HEK293 (cell line): ENCODE measurements around the gene WDR20.

Experiments used
- CTCF ChIA-PET: fragments of 350-600 bp; formaldehyde crosslinking; extraction: SDS; loops from one replicate; lab custom pipeline; 2021; ENCODE audit warnings: antibody characterized with exemption; lab: Yijun Ruan, JAX
- POLR2A ChIA-PET: fragments of 300-600 bp; formaldehyde crosslinking; extraction: SDS; loops from one replicate; lab custom pipeline; 2020; ENCODE audit warnings: antibody characterized with exemption, inconsistent platforms; lab: Yijun Ruan, JAX
- H3K27ac ChIP-seq: fragments of 200-500 bp; sonication (Bioruptor generic); 2 replicates; pipeline ENCODE4 v1.5.1; 2014; ENCODE audit warnings: low read depth, low read length, control low read depth, inconsistent platforms; ENCODE audit errors: extremely low read depth
- H3K36me3 ChIP-seq, 2 experiments: fragments of 200-500 bp in 1 of 2; sonication (Bioruptor generic) in 1 of 2; 1 replicate in 1 of 2; 2 replicates in 1 of 2; pipeline ENCODE4 v1.5.1; 2014 to 2017; ENCODE audit warnings: inconsistent platforms in 2 of 2, low read length in 2 of 2; ENCODE audit not compliant: control insufficient read depth in 2 of 2, insufficient read depth in 1 of 2
- H3K4me1 ChIP-seq: fragments of 200-500 bp; sonication (Bioruptor generic); 2 replicates; pipeline ENCODE4 v1.5.1; 2014; ENCODE audit warnings: mild to moderate bottlenecking, low read length, inconsistent platforms; ENCODE audit not compliant: control insufficient read depth, insufficient read depth
- H3K4me3 ChIP-seq: 2 replicates; pipeline ENCODE4 v1.5.1; 2011; ENCODE audit warnings: low read depth, mild to moderate bottlenecking, control low read depth, low read length, moderate library complexity
- H3K9me3 ChIP-seq: fragments of 200-500 bp; sonication (Bioruptor generic); 2 replicates; pipeline ENCODE4 v1.5.1; 2014; ENCODE audit warnings: low read depth, low read length, inconsistent platforms; ENCODE audit not compliant: control insufficient read depth, insufficient read depth
- GLIS1 ChIP-seq: fragments of 450-650 bp; formaldehyde crosslinking; IDR thresholded peaks from 2 replicates; pipeline ENCODE4 v1.5.1; 2016; ENCODE audit warnings: missing biosample characterization, missing genetic modification characterization
- IKZF3 ChIP-seq: fragments of 450-650 bp; IDR thresholded peaks from 2 replicates; pipeline ENCODE4 v1.5.0; 2018; ENCODE audit warnings: missing biosample characterization, mild to moderate bottlenecking, missing genetic modification characterization, moderate library complexity
- SALL2 ChIP-seq: fragments of 450-650 bp; formaldehyde crosslinking; IDR thresholded peaks from 2 replicates; pipeline ENCODE4 v1.5.0; 2017; ENCODE audit warnings: missing biosample characterization, mild to moderate bottlenecking, missing genetic modification characterization, borderline replicate concordance
- ZBTB10 ChIP-seq: fragments of 450-650 bp; formaldehyde crosslinking; IDR thresholded peaks from 2 replicates; pipeline ENCODE4 v1.5.1; 2016; ENCODE audit warnings: missing biosample characterization, missing genetic modification characterization
- ZBTB11 ChIP-seq: fragments of 450-650 bp; formaldehyde crosslinking; conservative IDR thresholded peaks from 2 replicates; pipeline ENCODE4 v1.5.1; 2016; ENCODE audit warnings: low read depth, missing biosample characterization, missing genetic modification characterization
- ZBTB6 ChIP-seq: fragments of 450-650 bp; formaldehyde crosslinking; IDR thresholded peaks from 2 replicates; pipeline ENCODE4 v1.5.1; 2017; ENCODE audit warnings: missing biosample characterization, missing genetic modification characterization
- ZFP37 ChIP-seq: fragments of 450-650 bp; formaldehyde crosslinking; IDR thresholded peaks from 2 replicates; pipeline ENCODE4 v1.5.1; 2016; ENCODE audit warnings: missing biosample characterization, missing genetic modification characterization
- ZNF138 ChIP-seq: fragments of 450-650 bp; formaldehyde crosslinking; IDR thresholded peaks from 2 replicates; pipeline ENCODE4 v1.5.1; 2016; ENCODE audit warnings: missing biosample characterization, missing genetic modification characterization, borderline replicate concordance
- ZNF221 ChIP-seq: fragments of 450-650 bp; formaldehyde crosslinking; IDR thresholded peaks from 2 replicates; pipeline ENCODE4 v1.5.1; 2017; ENCODE audit warnings: missing biosample characterization, missing genetic modification characterization, borderline replicate concordance
- ZNF223 ChIP-seq: fragments of 450-650 bp; formaldehyde crosslinking; IDR thresholded peaks from 2 replicates; pipeline ENCODE4 v1.5.1; 2016; ENCODE audit warnings: missing biosample characterization, missing genetic modification characterization
- ZNF248 ChIP-seq: fragments of 450-650 bp; formaldehyde crosslinking; IDR thresholded peaks from 2 replicates; pipeline ENCODE4 v1.5.1; 2017; ENCODE audit warnings: missing biosample characterization, missing genetic modification characterization
- ZNF302 ChIP-seq: fragments of 450-650 bp; formaldehyde crosslinking; IDR thresholded peaks from 2 replicates; pipeline ENCODE4 v1.5.1; 2016; ENCODE audit warnings: missing biosample characterization, missing genetic modification characterization, low read depth
- ZNF324 ChIP-seq: fragments of 450-650 bp; formaldehyde crosslinking; IDR thresholded peaks from 2 replicates; pipeline ENCODE4 v1.5.1; 2016; ENCODE audit warnings: missing biosample characterization, missing genetic modification characterization
- ZNF398 ChIP-seq: fragments of 450-650 bp; formaldehyde crosslinking; IDR thresholded peaks from 2 replicates; pipeline ENCODE4 v1.5.1; 2017; ENCODE audit warnings: missing biosample characterization, missing genetic modification characterization
- ZNF473 ChIP-seq: fragments of 450-650 bp; formaldehyde crosslinking; IDR thresholded peaks from 2 replicates; pipeline ENCODE4 v1.5.1; 2017; ENCODE audit warnings: missing biosample characterization, missing genetic modification characterization
- ZNF48 ChIP-seq: fragments of 450-650 bp; formaldehyde crosslinking; IDR thresholded peaks from 2 replicates; pipeline ENCODE4 v1.5.1; 2016; ENCODE audit warnings: missing biosample characterization, missing genetic modification characterization
- ZNF621 ChIP-seq: fragments of 450-650 bp; formaldehyde crosslinking; IDR thresholded peaks from 2 replicates; pipeline ENCODE4 v1.5.1; 2017; ENCODE audit warnings: missing biosample characterization, missing genetic modification characterization
- TF ChIP-seq, protein P1 (sequence below): fragments of 450-650 bp; formaldehyde crosslinking; IDR thresholded peaks from 2 replicates; pipeline ENCODE4 v1.5.1; 2017; ENCODE audit warnings: missing biosample characterization, mild to moderate bottlenecking, missing genetic modification characterization, moderate library complexity
- TF ChIP-seq, protein P2 (sequence below): IDR thresholded peaks from 2 replicates; pipeline ENCODE4 v1.6.1; 2011; ENCODE audit warnings: mild to moderate bottlenecking, low read depth, low read length, borderline replicate concordance
- TF ChIP-seq, protein P3 (sequence below): fragments of 450-650 bp; formaldehyde crosslinking; IDR thresholded peaks from 2 replicates; pipeline ENCODE4 v1.5.1; 2016; ENCODE audit warnings: missing biosample characterization, missing genetic modification characterization, low read depth

WDR20 gene

DNA sequence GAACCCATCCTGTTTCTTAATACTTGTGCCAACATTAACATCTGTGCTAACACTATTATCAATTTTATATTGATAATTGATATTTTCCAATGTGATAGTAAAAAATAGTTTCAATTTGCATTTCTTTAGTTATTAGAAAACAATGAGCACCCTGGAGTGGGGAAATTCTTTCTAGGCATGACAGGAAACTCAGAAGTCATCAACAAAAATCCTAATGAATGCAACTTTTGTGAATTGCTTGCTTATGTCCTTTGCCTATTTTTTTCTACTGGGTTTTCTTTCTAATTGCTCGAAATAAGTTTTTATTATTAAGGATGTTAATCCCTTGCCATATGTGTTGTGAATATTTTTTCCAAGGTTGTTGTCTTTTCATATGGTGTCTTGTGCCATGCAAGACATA is 18.1 kb upstream of the WDR20 start:
- H3K4me1 ChIP-seq = peaks cover 9% of the 10 kb centered on the region; the same call in 1 of the 2 replicates
- H3K27ac ChIP-seq = no peak overlapping the region
- H3K4me3 ChIP-seq = no peak overlapping the region
- ChIA-PET POLR2A (no interaction called here), CTCF (no interaction called here)
- no peaks in the 10 kb centered on the region; a peak in 1 of 3 replicates for H3K36me3 ChIP-seq
- TF ChIP-seq ZNF621 (no peak), SALL2 (tag by site-specific recombination) (no peak), ZNF302 (no peak), ZFP37 (tag by site-specific recombination) (no peak), ZNF48 (tag by site-specific recombination) (no peak), ZNF398 (tag by site-specific recombination) (no peak), GLIS1 (tag by site-specific recombination) (no peak), IKZF3 (no peak), ZNF248 (tag by site-specific recombination) (no peak), ZNF138 (tag by site-specific recombination) (no peak), ZNF473 (tag by site-specific recombination) (no peak), ZNF223 (tag by site-specific recombination) (no peak), ZBTB6 (no peak)
- TF ChIP-seq, protein P1, sequence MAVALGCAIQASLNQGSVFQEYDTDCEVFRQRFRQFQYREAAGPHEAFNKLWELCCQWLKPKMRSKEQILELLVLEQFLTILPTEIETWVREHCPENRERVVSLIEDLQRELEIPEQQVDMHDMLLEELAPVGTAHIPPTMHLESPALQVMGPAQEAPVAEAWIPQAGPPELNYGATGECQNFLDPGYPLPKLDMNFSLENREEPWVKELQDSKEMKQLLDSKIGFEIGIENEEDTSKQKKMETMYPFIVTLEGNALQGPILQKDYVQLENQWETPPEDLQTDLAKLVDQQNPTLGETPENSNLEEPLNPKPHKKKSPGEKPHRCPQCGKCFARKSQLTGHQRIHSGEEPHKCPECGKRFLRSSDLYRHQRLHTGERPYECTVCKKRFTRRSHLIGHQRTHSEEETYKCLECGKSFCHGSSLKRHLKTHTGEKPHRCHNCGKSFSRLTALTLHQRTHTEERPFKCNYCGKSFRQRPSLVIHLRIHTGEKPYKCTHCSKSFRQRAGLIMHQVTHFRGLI (tag by site-specific recombination) = no peak
- TF ChIP-seq, protein P2, sequence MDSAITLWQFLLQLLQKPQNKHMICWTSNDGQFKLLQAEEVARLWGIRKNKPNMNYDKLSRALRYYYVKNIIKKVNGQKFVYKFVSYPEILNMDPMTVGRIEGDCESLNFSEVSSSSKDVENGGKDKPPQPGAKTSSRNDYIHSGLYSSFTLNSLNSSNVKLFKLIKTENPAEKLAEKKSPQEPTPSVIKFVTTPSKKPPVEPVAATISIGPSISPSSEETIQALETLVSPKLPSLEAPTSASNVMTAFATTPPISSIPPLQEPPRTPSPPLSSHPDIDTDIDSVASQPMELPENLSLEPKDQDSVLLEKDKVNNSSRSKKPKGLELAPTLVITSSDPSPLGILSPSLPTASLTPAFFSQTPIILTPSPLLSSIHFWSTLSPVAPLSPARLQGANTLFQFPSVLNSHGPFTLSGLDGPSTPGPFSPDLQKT = no peak
- H3K9me3 ChIP-seq = no peaks in the 10 kb centered on the region

GRCh38 chr14:102124419-102124818 is 15.3 kb upstream of the WDR20 start:
- Histone ChIP-seq H3K9me3 (no peaks in the 10 kb centered on the region), H3K36me3 (no peaks in the 10 kb centered on the region; a peak in 1 of 3 replicates), H3K4me1 (peaks cover 11% of the 10 kb centered on the region; the same call in 1 of the 2 replicates), H3K27ac (no peak overlapping the region), H3K4me3 (no peak overlapping the region)
- POLR2A ChIA-PET = no interaction called here
- CTCF ChIA-PET = interaction anchor here (0.6 to 0.7 kb wide), 3 partner anchors 28 to 225 kb away, joined by 3 to 7 read pairs (median 5); no protein-coding TSS in a partner anchor
- TF ChIP-seq ZNF324 (no peak), ZBTB10 (tag by site-specific recombination) (no peak), ZBTB11 (tag by site-specific recombination) (no peak), ZNF221 (no peak)
- TF ChIP-seq, protein P3, sequence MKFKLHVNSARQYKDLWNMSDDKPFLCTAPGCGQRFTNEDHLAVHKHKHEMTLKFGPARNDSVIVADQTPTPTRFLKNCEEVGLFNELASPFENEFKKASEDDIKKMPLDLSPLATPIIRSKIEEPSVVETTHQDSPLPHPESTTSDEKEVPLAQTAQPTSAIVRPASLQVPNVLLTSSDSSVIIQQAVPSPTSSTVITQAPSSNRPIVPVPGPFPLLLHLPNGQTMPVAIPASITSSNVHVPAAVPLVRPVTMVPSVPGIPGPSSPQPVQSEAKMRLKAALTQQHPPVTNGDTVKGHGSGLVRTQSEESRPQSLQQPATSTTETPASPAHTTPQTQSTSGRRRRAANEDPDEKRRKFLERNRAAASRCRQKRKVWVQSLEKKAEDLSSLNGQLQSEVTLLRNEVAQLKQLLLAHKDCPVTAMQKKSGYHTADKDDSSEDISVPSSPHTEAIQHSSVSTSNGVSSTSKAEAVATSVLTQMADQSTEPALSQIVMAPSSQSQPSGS (tag by site-specific recombination) = no peak
